ENCODE measurements around the gene TNFRSF6B.

TNFRSF6B gene

GRCh38 chr20:63735859-63736718 lies 39.6 kb downstream of the TNFRSF6B start, which contains the start of gene LIME1:
LIME1 (plus strand) TSS chr20:63736664; CDS start chr20:63737550, 886 bp downstream.
- no peak within 1 kb of the TSS for H3K4me3 ChIP-seq (ENCODE audit: low read depth, low read length)
- TF ChIP-seq, protein P1, sequence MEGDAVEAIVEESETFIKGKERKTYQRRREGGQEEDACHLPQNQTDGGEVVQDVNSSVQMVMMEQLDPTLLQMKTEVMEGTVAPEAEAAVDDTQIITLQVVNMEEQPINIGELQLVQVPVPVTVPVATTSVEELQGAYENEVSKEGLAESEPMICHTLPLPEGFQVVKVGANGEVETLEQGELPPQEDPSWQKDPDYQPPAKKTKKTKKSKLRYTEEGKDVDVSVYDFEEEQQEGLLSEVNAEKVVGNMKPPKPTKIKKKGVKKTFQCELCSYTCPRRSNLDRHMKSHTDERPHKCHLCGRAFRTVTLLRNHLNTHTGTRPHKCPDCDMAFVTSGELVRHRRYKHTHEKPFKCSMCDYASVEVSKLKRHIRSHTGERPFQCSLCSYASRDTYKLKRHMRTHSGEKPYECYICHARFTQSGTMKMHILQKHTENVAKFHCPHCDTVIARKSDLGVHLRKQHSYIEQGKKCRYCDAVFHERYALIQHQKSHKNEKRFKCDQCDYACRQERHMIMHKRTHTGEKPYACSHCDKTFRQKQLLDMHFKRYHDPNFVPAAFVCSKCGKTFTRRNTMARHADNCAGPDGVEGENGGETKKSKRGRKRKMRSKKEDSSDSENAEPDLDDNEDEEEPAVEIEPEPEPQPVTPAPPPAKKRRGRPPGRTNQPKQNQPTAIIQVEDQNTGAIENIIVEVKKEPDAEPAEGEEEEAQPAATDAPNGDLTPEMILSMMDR (IDR thresholded peaks at IDR 0.05; ENCODE audit: low read depth, low read length), result no peak

GRCh38 chr20:63736893-63737694 lies 40.6 kb downstream of the TNFRSF6B start:
- H3K4me3 ChIP-seq (ENCODE audit: low read depth, low read length), result no peak overlapping the region
- TF ChIP-seq, protein P1 (IDR thresholded peaks at IDR 0.05; ENCODE audit: low read depth, low read length), result no peak

GRCh38 chr20:63737695-63737944 lies 41.2 kb downstream of the TNFRSF6B start:
- TF ChIP-seq, protein P1 (IDR thresholded peaks at IDR 0.05; ENCODE audit: low read depth, low read length), result no peak
- H3K4me3 ChIP-seq (ENCODE audit: low read depth, low read length), result no peak overlapping the region

- H3K4me3 ChIP-seq (ENCODE audit: low read depth, low read length), result no peak overlapping the region
- TF ChIP-seq, protein P1 (IDR thresholded peaks at IDR 0.05; ENCODE audit: low read depth, low read length), result no peak
These were observed 41.7 kb downstream of the TNFRSF6B start for GRCh38 chr20:63737945-63738686.

DNA sequence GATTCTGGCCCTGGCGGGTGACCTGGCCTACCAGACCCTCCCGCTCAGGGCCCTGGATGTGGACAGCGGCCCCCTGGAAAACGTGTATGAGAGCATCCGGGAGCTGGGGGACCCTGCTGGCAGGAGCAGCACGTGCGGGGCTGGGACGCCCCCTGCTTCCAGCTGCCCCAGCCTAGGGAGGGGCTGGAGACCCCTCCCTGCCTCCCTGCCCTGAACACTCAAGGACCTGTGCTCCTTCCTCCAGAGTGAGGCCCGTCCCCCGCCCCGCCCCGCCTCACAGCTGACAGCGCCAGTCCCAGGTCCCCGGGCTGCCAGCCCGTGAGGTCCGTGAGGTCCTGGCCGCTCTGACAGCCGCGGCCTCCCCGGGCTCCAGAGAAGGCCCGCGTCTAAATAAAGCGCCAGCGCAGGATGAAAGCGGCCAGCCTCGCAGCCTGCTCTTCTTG lies 42.3 kb downstream of the TNFRSF6B start:
- no peak overlapping the region for H3K4me3 ChIP-seq (ENCODE audit: low read depth, low read length)
- TF ChIP-seq, protein P1 (IDR thresholded peaks at IDR 0.05; ENCODE audit: low read depth, low read length), result no peak

- TF ChIP-seq, protein P1 (IDR thresholded peaks at IDR 0.05; ENCODE audit: low read depth, low read length), result no peak
- H3K4me3 ChIP-seq (ENCODE audit: low read depth, low read length), result peak within 1 kb of the TSS; percentile 70
These were observed 42.9 kb downstream of the TNFRSF6B start, which contains the start of gene SLC2A4RG for GRCh38 chr20:63739130-63740069. SLC2A4RG (plus strand) TSS chr20:63739776; CDS start chr20:63739913, 137 bp downstream.
